ENCODE measurements around the gene PPP2R2C.

- TF ChIP-seq POLR2A (IDR thresholded peaks at IDR 0.05), result no peak
- TF ChIP-seq, protein P1, sequence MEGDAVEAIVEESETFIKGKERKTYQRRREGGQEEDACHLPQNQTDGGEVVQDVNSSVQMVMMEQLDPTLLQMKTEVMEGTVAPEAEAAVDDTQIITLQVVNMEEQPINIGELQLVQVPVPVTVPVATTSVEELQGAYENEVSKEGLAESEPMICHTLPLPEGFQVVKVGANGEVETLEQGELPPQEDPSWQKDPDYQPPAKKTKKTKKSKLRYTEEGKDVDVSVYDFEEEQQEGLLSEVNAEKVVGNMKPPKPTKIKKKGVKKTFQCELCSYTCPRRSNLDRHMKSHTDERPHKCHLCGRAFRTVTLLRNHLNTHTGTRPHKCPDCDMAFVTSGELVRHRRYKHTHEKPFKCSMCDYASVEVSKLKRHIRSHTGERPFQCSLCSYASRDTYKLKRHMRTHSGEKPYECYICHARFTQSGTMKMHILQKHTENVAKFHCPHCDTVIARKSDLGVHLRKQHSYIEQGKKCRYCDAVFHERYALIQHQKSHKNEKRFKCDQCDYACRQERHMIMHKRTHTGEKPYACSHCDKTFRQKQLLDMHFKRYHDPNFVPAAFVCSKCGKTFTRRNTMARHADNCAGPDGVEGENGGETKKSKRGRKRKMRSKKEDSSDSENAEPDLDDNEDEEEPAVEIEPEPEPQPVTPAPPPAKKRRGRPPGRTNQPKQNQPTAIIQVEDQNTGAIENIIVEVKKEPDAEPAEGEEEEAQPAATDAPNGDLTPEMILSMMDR (IDR thresholded peaks at IDR 0.05), result no peak
Observed at GRCh38 chr4:6288871-6289270, 183.5 kb downstream of the PPP2R2C start.
